HEK293 (cell line): Measurements from ENCODE around the gene OR5F1.

Experiments
- GFI1B ChIP-seq: fragments of 450-650 bp; formaldehyde crosslinking; IDR thresholded peaks from 2 replicates; pipeline ENCODE4 v1.5.1; 2016; ENCODE audit warnings: missing biosample characterization, missing genetic modification characterization
- HOXA7 ChIP-seq: sonication (generic); formaldehyde crosslinking; IDR thresholded peaks from 2 replicates; pipeline ENCODE4 v1.8.1; 2022; ENCODE audit warnings: missing genetic modification reagents, borderline replicate concordance
- KLF1 ChIP-seq: fragments of 450-650 bp; formaldehyde crosslinking; IDR thresholded peaks from 2 replicates; pipeline ENCODE4 v1.5.1; 2016; ENCODE audit warnings: missing biosample characterization, missing genetic modification characterization
- YY1 ChIP-seq: fragments of 450-650 bp; formaldehyde crosslinking; IDR thresholded peaks from 2 replicates; pipeline ENCODE4 v1.5.1; 2018; ENCODE audit warnings: missing biosample characterization, missing genetic modification characterization
- ZBTB20 ChIP-seq: fragments of 450-650 bp; formaldehyde crosslinking; IDR thresholded peaks from 2 replicates; pipeline ENCODE4 v1.5.1; 2016; ENCODE audit warnings: missing biosample characterization, missing genetic modification characterization
- ZNF202 ChIP-seq: fragments of 450-650 bp; formaldehyde crosslinking; IDR thresholded peaks from 2 replicates; pipeline ENCODE4 v1.5.1; 2016; ENCODE audit warnings: missing biosample characterization, missing genetic modification characterization, borderline replicate concordance
- ZNF501 ChIP-seq: fragments of 450-650 bp; formaldehyde crosslinking; IDR thresholded peaks from 2 replicates; pipeline ENCODE4 v1.5.1; 2016; ENCODE audit warnings: missing biosample characterization, missing genetic modification characterization
- ZNF610 ChIP-seq: fragments of 450-650 bp; formaldehyde crosslinking; IDR thresholded peaks from 2 replicates; pipeline ENCODE4 v1.5.1; 2016; ENCODE audit warnings: missing biosample characterization, missing genetic modification characterization, borderline replicate concordance
- ZNF660 ChIP-seq: fragments of 450-650 bp; IDR thresholded peaks from 2 replicates; pipeline ENCODE4 v1.5.1; 2018; ENCODE audit warnings: missing biosample characterization, mild to moderate bottlenecking, missing genetic modification characterization
- ZNF791 ChIP-seq: fragments of 450-650 bp; formaldehyde crosslinking; IDR thresholded peaks from 2 replicates; pipeline ENCODE4 v1.5.1; 2016; ENCODE audit warnings: missing biosample characterization, missing genetic modification characterization
- TF ChIP-seq, protein P1 (sequence below): fragments of 450-650 bp; formaldehyde crosslinking; IDR thresholded peaks from 2 replicates; pipeline ENCODE4 v1.5.1; 2016; ENCODE audit warnings: missing biosample characterization, missing genetic modification characterization
- TF ChIP-seq, protein P2 (sequence below): fragments of 450-650 bp; formaldehyde crosslinking; IDR thresholded peaks from 2 replicates; pipeline ENCODE4 v1.5.1; 2016; ENCODE audit warnings: missing biosample characterization, missing genetic modification characterization, borderline replicate concordance

DNA sequence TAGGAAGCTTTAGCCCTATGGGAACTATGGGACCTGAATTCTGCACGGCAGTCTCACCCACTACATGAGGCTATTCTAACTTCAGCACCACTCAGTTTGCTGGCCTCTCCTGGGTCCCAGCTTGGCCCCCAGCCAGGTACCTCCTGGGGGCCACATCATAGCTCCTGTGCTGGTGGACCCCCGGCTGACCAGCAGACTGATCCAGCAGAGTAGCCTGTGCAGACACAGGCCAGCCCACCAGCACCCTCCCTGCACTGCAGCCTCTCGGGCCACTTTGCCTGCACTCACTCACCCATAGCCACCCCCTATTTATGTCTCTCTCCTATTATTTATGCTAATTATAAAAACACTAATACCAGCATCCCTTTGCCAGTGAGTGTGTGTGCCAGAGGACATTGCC is 23.5 kb downstream of the OR5F1 start:
- TF ChIP-seq ZBTB20 = no peak
- no peak for TF ChIP-seq GFI1B (tag by site-specific recombination)
- no peak for TF ChIP-seq HOXA7
- TF ChIP-seq KLF1 = no peak
- TF ChIP-seq, protein P1, sequence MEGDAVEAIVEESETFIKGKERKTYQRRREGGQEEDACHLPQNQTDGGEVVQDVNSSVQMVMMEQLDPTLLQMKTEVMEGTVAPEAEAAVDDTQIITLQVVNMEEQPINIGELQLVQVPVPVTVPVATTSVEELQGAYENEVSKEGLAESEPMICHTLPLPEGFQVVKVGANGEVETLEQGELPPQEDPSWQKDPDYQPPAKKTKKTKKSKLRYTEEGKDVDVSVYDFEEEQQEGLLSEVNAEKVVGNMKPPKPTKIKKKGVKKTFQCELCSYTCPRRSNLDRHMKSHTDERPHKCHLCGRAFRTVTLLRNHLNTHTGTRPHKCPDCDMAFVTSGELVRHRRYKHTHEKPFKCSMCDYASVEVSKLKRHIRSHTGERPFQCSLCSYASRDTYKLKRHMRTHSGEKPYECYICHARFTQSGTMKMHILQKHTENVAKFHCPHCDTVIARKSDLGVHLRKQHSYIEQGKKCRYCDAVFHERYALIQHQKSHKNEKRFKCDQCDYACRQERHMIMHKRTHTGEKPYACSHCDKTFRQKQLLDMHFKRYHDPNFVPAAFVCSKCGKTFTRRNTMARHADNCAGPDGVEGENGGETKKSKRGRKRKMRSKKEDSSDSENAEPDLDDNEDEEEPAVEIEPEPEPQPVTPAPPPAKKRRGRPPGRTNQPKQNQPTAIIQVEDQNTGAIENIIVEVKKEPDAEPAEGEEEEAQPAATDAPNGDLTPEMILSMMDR (tag by site-specific recombination) = no peak
- no peak for TF ChIP-seq ZNF660
- TF ChIP-seq ZNF610 (tag by site-specific recombination) = no peak
- TF ChIP-seq, protein P2, sequence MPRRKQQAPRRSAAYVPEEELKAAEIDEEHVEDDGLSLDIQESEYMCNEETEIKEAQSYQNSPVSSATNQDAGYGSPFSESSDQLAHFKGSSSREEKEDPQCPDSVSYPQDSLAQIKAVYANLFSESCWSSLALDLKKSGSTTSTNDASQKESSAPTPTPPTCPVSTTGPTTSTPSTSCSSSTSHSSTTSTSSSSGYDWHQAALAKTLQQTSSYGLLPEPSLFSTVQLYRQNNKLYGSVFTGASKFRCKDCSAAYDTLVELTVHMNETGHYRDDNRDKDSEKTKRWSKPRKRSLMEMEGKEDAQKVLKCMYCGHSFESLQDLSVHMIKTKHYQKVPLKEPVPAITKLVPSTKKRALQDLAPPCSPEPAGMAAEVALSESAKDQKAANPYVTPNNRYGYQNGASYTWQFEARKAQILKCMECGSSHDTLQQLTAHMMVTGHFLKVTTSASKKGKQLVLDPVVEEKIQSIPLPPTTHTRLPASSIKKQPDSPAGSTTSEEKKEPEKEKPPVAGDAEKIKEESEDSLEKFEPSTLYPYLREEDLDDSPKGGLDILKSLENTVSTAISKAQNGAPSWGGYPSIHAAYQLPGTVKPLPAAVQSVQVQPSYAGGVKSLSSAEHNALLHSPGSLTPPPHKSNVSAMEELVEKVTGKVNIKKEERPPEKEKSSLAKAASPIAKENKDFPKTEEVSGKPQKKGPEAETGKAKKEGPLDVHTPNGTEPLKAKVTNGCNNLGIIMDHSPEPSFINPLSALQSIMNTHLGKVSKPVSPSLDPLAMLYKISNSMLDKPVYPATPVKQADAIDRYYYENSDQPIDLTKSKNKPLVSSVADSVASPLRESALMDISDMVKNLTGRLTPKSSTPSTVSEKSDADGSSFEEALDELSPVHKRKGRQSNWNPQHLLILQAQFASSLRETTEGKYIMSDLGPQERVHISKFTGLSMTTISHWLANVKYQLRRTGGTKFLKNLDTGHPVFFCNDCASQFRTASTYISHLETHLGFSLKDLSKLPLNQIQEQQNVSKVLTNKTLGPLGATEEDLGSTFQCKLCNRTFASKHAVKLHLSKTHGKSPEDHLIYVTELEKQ (tag by site-specific recombination) = no peak
- no peak for TF ChIP-seq ZNF501
- no peak for TF ChIP-seq YY1 (tag by site-specific recombination)
- TF ChIP-seq ZNF791 (tag by site-specific recombination) = no peak
- no peak for TF ChIP-seq ZNF202
